Iris pigment epithelial cell (primary cell): ENCODE data around the gene PDHX.
A peak's percentile ranks its signal among the peaks of the same experiment; 100 is the strongest.

Experiments used
- DNase-seq: peaks from one replicate; pipeline ENCODE4 v3.0.0-alpha.2; 2011; ENCODE audit warnings: low read depth

The PDHX gene

GRCh38 chr11:34957606-34958005 is 41.2 kb downstream of the PDHX start:
- DNase-seq = no peak

- no peak for DNase-seq
These were observed 43.4 kb downstream of the PDHX start for GRCh38 chr11:34959770-34960169.

GRCh38 chr11:34960277-34960676 is 43.9 kb downstream of the PDHX start:
- DNase-seq = no peak

- DNase-seq = no peak
These were observed 45.6 kb downstream of the PDHX start for GRCh38 chr11:34962034-34962433.

GRCh38 chr11:34963351-34963750 is 46.9 kb downstream of the PDHX start:
- DNase-seq = no peak

- no peak for DNase-seq
These were observed 48.4 kb downstream of the PDHX start for GRCh38 chr11:34964610-34965331.

- no peak for DNase-seq
These were observed 52.4 kb downstream of the PDHX start for GRCh38 chr11:34968862-34969261.

GRCh38 chr11:34970033-34970432 is 53.6 kb downstream of the PDHX start:
- DNase-seq = peak; percentile 30

- DNase-seq = no peak
These were observed 54.1 kb downstream of the PDHX start for GRCh38 chr11:34970480-34970879.

- DNase-seq = no peak
These were observed 55.5 kb downstream of the PDHX start for GRCh38 chr11:34971928-34972327.

- no peak for DNase-seq
These were observed 55.9 kb downstream of the PDHX start for GRCh38 chr11:34972366-34972765.

- peak; percentile 81 for DNase-seq
These were observed 56.5 kb downstream of the PDHX start for GRCh38 chr11:34972892-34973291.

- no peak for DNase-seq
These were observed 59.1 kb downstream of the PDHX start for GRCh38 chr11:34975482-34975881.

- DNase-seq = no peak
These were observed 60.2 kb downstream of the PDHX start for GRCh38 chr11:34976496-34977088.

- peak; percentile 86 for DNase-seq
These were observed 60.9 kb downstream of the PDHX start for GRCh38 chr11:34977089-34977912.

GRCh38 chr11:34978236-34979191 is 62.1 kb downstream of the PDHX start:
- DNase-seq = peak; percentile 39

- DNase-seq = no peak
These were observed 68.1 kb downstream of the PDHX start for GRCh38 chr11:34984514-34984913.

GRCh38 chr11:34986883-34987520 is 70.6 kb downstream of the PDHX start:
- DNase-seq = no peak

- peak; percentile 67 for DNase-seq
These were observed 71.2 kb downstream of the PDHX start for GRCh38 chr11:34987617-34988016.

- peak; percentile 83 for DNase-seq
These were observed 72.2 kb downstream of the PDHX start for GRCh38 chr11:34988294-34989255.
